HFFc6 (cell line): Measurements from ENCODE around the gene FRMPD2. TPM values are rescaled to one million over a fixed set of nuclear protein-coding genes. Genes with fewer than 3 reads are reported as not detected.

Experiments
- DNase-seq: peaks from one replicate; pipeline ENCODE4 v3.0.0-alpha.2; 2018
- H3K27ac Mint-ChIP-seq: 2 replicates; pipeline ENCODE4 v1.8.0; 2020; ENCODE audit warnings: mild to moderate bottlenecking, mixed read lengths
- H3K27me3 Mint-ChIP-seq: 2 replicates; pipeline ENCODE4 v1.8.0; 2021; ENCODE audit warnings: mild to moderate bottlenecking, moderate library complexity, mixed read lengths; ENCODE audit not compliant: insufficient read depth
- H3K36me3 Mint-ChIP-seq: 2 replicates; pipeline ENCODE4 v1.8.0; 2021; ENCODE audit warnings: low read depth, mixed read lengths
- H3K4me1 Mint-ChIP-seq: 2 replicates; pipeline ENCODE4 v1.8.0; 2020; ENCODE audit warnings: low read depth, mixed read lengths
- H3K4me3 Mint-ChIP-seq: 2 replicates; pipeline ENCODE4 v1.8.0; 2020; ENCODE audit warnings: mild to moderate bottlenecking, moderate library complexity, mixed read lengths
- H3K9me3 Mint-ChIP-seq: 2 replicates; pipeline ENCODE4 v1.8.0; 2020; ENCODE audit warnings: mild to moderate bottlenecking, mixed read lengths
- CTCF ChIP-seq: fragments of 200-600 bp; sonication (generic); IDR thresholded peaks from 2 replicates; pipeline ENCODE4 v1.5.0; 2021; ENCODE audit warnings: antibody characterized with exemption, mild to moderate bottlenecking
- total RNA-seq, 6 experiments: library from RNA; stranded (reverse); fragmentation: NEBNext Ultra II Directional; extraction: Animal tissue kit (Norgen Biotek cat#: 25700); gene quantifications; 2 replicates in 1 of 6; 3 replicates in 5 of 6; pipeline ENCODE4 v1.2.3, GENCODE V29; 2021

Gene FRMPD2
- total RNA-seq, 6 experiments from 2014 or later, result not detected

- no peak overlapping the region for H3K27ac Mint-ChIP-seq
- no peaks in the 10 kb centered on the region for H3K36me3 Mint-ChIP-seq
Observed at GRCh38 chr10:48272682-48273081, 1.8 kb downstream of the FRMPD2 start.

GRCh38 chr10:48271047-48271730, 3.3 kb downstream of the FRMPD2 start:
- Mint-ChIP-seq H3K9me3 (no peaks in the 10 kb centered on the region), H3K27me3 (peaks cover 28% of the 10 kb centered on the region), H3K36me3 (no peaks in the 10 kb centered on the region), H3K4me1 (no peaks in the 10 kb centered on the region), H3K27ac (no peak overlapping the region), H3K4me3 (no peak overlapping the region)
- no peak for TF ChIP-seq CTCF
- no peak for DNase-seq

More at GRCh38 chr10:48272682-48273081, 1.8 kb downstream of the FRMPD2 start:
- Mint-ChIP-seq H3K9me3 (no peaks in the 10 kb centered on the region), H3K4me1 (no peaks in the 10 kb centered on the region), H3K27me3 (peaks cover 31% of the 10 kb centered on the region), H3K4me3 (no peak overlapping the region)
- no peak for DNase-seq
- TF ChIP-seq CTCF, result no peak

GRCh38 chr10:48266528-48266927, 8.0 kb downstream of the FRMPD2 start:
- no peaks in the 10 kb centered on the region for H3K9me3 Mint-ChIP-seq

GRCh38 chr10:48258105-48258504, 16.4 kb downstream of the FRMPD2 start:
- H3K9me3 Mint-ChIP-seq, result no peaks in the 10 kb centered on the region
- no peak overlapping the region for H3K27ac Mint-ChIP-seq
- TF ChIP-seq CTCF, result no peak
- H3K4me3 Mint-ChIP-seq, result no peak overlapping the region
- no peaks in the 10 kb centered on the region for H3K36me3 Mint-ChIP-seq
- no peak for DNase-seq
- H3K4me1 Mint-ChIP-seq, result peaks cover 14% of the 10 kb centered on the region; the same call in 1 of the 2 replicates
- H3K27me3 Mint-ChIP-seq, result peaks cover 26% of the 10 kb centered on the region

More at GRCh38 chr10:48266528-48266927, 8.0 kb downstream of the FRMPD2 start:
- H3K27me3 Mint-ChIP-seq, result peaks cover 24% of the 10 kb centered on the region
- no peak for DNase-seq
- no peaks in the 10 kb centered on the region for H3K4me1 Mint-ChIP-seq
- no peak overlapping the region for H3K4me3 Mint-ChIP-seq
- no peak overlapping the region for H3K27ac Mint-ChIP-seq
- TF ChIP-seq CTCF, result no peak
- no peaks in the 10 kb centered on the region for H3K36me3 Mint-ChIP-seq

- H3K27ac Mint-ChIP-seq, result no peak overlapping the region
- no peak for DNase-seq
- peaks cover 14% of the 10 kb centered on the region; the same call in 1 of the 2 replicates for H3K4me1 Mint-ChIP-seq
- H3K36me3 Mint-ChIP-seq, result no peaks in the 10 kb centered on the region
- no peak for TF ChIP-seq CTCF
- H3K9me3 Mint-ChIP-seq, result no peaks in the 10 kb centered on the region
- H3K27me3 Mint-ChIP-seq, result peaks cover 25% of the 10 kb centered on the region
- H3K4me3 Mint-ChIP-seq, result no peak overlapping the region
Observed at GRCh38 chr10:48257407-48257961, 17.0 kb downstream of the FRMPD2 start.
